ENCODE data around the gene SORCS2.

DNA sequence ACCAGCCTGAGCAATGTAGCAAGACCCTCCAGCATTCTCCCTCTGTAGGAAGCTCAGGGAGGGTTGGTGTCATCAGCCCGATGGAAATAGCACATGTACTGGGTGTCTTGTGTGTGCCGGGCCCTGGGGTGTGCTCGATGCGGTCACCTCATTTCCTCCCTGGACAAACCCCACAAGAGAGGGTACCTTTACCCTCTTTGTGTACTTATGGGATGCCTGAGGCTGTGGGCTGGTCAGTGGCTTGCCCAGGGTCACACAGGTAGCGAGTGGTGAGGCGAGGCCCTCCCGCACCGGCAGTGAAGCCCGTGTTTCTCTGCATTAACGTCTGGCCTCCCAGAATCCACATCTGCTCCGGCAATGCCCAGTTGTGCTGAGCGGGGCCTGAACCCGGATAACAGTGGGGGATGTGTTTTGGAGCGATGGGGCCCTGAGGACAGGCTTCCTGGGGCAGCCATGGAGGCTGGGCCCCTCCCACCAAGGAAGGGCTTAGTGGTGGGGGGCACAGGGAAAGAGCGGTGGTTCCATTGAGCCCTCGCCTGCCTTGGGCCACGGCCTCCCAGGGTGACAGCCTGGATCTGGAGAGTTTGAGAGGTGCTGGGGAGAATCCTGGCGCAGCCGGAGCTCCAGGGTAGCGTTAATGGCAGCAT is 234.3 kb downstream of the SORCS2 start:
- TF ChIP-seq, protein P1, sequence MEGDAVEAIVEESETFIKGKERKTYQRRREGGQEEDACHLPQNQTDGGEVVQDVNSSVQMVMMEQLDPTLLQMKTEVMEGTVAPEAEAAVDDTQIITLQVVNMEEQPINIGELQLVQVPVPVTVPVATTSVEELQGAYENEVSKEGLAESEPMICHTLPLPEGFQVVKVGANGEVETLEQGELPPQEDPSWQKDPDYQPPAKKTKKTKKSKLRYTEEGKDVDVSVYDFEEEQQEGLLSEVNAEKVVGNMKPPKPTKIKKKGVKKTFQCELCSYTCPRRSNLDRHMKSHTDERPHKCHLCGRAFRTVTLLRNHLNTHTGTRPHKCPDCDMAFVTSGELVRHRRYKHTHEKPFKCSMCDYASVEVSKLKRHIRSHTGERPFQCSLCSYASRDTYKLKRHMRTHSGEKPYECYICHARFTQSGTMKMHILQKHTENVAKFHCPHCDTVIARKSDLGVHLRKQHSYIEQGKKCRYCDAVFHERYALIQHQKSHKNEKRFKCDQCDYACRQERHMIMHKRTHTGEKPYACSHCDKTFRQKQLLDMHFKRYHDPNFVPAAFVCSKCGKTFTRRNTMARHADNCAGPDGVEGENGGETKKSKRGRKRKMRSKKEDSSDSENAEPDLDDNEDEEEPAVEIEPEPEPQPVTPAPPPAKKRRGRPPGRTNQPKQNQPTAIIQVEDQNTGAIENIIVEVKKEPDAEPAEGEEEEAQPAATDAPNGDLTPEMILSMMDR (IDR thresholded peaks at IDR 0.05), result no peak
- no peak for TF ChIP-seq SIN3A (IDR thresholded peaks at IDR 0.05; ENCODE audit: borderline replicate concordance, insufficient read depth, low read depth, low read length)

Data from Panc1 (cell line).